Measurements from ENCODE around the gene OSBPL8. TPM values are rescaled to one million over a fixed set of nuclear protein-coding genes. Genes with fewer than 3 reads are reported as not detected.

The OSBPL8 gene
- total and polyA plus RNA-seq, 8 donors = 7.7 to 147 (median 29.4) TPM

DNA sequence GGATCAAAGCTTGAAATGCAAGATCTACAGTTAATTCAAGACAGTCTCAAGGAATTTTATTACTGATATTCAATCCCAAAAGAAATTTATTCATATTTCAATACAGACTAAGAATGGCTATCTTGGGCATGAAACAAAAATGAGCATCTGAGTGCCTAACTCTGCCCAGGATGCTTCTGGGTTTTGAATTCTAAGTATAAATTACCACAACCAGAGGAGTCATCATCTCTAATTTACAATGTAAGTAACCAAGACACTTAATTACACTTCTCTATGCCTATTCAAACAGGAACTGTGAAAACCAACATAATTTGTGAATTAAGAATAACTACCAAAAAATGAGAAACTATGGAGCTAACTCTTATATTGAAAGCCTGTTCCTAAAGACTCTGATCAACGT, 14.1 kb downstream of the OSBPL8 start:
- Histone ChIP-seq H3K36me3 (no peaks in the 10 kb centered on the region), H3K27me3 (no peaks in the 10 kb centered on the region), H3K9me3 (no peaks in the 10 kb centered on the region), H3K27ac (no peak overlapping the region), H3K4me1 (peaks cover 11 to 58% (median 31%) of the 10 kb centered on the region in 4 donors), H3K4me3 (no peak overlapping the region)
- no peak for DNase-seq
- intact Hi-C loops (cut with DNase I; ENCODE audit: low total_unique reads) = no loop called here
- TF ChIP-seq POLR2AphosphoS5 (IDR thresholded peaks at IDR 0.05) = no peak
- TF ChIP-seq POLR2A (IDR thresholded peaks at IDR 0.05) = no peak
- TF ChIP-seq EP300 (IDR thresholded peaks at IDR 0.05) = no peak
- TF ChIP-seq, protein P1, sequence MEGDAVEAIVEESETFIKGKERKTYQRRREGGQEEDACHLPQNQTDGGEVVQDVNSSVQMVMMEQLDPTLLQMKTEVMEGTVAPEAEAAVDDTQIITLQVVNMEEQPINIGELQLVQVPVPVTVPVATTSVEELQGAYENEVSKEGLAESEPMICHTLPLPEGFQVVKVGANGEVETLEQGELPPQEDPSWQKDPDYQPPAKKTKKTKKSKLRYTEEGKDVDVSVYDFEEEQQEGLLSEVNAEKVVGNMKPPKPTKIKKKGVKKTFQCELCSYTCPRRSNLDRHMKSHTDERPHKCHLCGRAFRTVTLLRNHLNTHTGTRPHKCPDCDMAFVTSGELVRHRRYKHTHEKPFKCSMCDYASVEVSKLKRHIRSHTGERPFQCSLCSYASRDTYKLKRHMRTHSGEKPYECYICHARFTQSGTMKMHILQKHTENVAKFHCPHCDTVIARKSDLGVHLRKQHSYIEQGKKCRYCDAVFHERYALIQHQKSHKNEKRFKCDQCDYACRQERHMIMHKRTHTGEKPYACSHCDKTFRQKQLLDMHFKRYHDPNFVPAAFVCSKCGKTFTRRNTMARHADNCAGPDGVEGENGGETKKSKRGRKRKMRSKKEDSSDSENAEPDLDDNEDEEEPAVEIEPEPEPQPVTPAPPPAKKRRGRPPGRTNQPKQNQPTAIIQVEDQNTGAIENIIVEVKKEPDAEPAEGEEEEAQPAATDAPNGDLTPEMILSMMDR (IDR thresholded peaks at IDR 0.05) = no peak
- 71 to 75% (median 73%) methylated on average over 1 of the region's 1 CpG for whole genome bisulfite sequencing, 5 donors

DNA sequence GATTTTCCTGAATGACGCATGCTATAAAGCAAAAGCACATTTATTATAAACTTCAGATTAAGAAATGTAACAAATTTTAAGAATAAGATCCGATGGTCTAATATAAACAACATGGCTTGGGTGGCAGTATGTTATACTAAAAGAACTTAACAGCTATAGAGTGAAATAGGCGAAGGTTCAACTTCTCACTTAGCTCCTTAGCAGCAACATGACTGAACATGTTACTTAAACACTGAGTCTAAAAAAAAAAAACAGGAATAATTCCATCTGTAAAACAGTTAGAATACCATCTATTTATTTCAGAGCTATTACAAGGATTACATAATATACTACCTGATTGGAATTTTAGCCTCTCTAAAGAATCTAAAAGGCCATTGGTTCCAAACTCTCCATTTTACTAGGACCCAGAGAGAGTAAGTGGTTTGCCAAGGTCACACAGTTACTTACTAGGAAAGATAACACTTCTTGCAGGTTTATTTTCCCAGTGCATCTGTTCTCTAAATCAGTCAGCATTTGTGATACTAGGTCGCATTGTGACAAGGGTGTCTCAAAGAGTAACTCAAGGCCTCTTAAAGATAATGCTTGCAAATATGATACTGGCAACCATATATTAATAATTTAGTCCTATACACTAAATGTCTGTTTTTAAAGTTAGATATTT, 14.8 kb downstream of the OSBPL8 start:
- peaks cover 11 to 66% (median 29%) of the 10 kb centered on the region in 4 donors for H3K4me1 ChIP-seq
- no peaks in the 10 kb centered on the region for H3K36me3 ChIP-seq
- no peak overlapping the region for H3K4me3 ChIP-seq
- DNase-seq = no peak
- intact Hi-C loops (cut with DNase I; ENCODE audit: low total_unique reads) = no loop called here
- TF ChIP-seq POLR2AphosphoS5 (IDR thresholded peaks at IDR 0.05) (no peak), POLR2A (IDR thresholded peaks at IDR 0.05) (no peak), EP300 (IDR thresholded peaks at IDR 0.05) (no peak)
- TF ChIP-seq, protein P1 (IDR thresholded peaks at IDR 0.05) = no peak
- no peak overlapping the region for H3K27ac ChIP-seq
- H3K9me3 ChIP-seq = no peaks in the 10 kb centered on the region
- H3K27me3 ChIP-seq = no peaks in the 10 kb centered on the region
- WGBS, 5 donors = 72 to 88% (median 86%) methylated on average over 4 of the region's 4 CpGs

DNA sequence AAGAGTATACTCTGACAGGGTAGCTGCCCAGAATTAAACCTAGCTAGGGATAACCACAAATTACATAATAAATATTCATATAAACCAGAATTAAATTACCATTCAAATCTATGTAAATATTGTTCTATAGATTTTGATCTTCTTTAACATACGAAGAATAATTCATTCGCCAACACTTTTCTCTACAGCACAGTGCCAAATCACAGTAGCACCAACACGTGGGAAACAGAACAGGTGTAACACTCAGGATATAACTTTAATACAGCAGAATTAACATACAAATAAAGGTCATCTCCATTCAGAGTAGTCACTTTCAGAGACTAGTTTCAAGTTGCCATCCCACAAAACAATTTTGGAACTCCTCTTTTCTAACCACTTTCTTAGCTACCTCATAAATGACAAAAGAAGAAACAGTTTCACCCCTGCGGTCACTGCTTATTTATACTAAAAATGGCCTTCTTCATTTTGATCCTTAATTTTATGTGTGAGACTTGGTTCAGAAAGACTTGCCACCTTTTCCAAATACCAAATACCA, 15.7 kb downstream of the OSBPL8 start:
- intact Hi-C loops (cut with DNase I; ENCODE audit: low total_unique reads) = no loop called here
- H3K9me3 ChIP-seq = no peaks in the 10 kb centered on the region
- WGBS, 5 donors = 52 to 83% (median 67%) methylated on average over 4 of the region's 4 CpGs
- H3K4me3 ChIP-seq = no peak overlapping the region
- TF ChIP-seq, protein P1 (IDR thresholded peaks at IDR 0.05) = no peak
- no peak for TF ChIP-seq EP300 (IDR thresholded peaks at IDR 0.05)
- no peak for DNase-seq
- H3K27me3 ChIP-seq = no peaks in the 10 kb centered on the region
- peaks cover 6 to 61% (median 24%) of the 10 kb centered on the region in 4 donors for H3K4me1 ChIP-seq
- no peak overlapping the region for H3K27ac ChIP-seq
- no peaks in the 10 kb centered on the region for H3K36me3 ChIP-seq

DNA sequence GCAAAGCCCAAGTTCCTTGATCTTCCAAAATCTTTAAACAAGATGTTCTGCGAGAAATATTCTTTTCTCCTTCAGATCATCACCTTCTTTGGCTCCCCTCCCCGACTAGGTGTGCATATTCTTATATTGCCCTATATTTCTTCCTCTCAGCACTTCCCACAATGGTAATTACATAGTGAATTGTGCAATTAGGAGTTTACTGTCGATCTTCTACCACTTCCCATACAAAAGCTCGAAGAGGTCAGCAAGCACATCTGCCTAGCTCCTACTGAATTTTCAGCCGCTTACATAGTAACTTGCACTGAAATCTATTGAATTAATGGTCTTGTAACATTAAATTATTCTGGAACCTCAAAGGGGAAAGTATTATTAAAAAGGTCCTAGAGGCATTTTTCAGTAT, 16.7 kb downstream of the OSBPL8 start:
- H3K36me3 ChIP-seq = no peaks in the 10 kb centered on the region
- no peak overlapping the region for H3K27ac ChIP-seq
- no peaks in the 10 kb centered on the region for H3K9me3 ChIP-seq
- H3K4me1 ChIP-seq = peaks cover 0 to 51% (median 18%) of the 10 kb centered on the region in 4 donors
- DNase-seq = no peak
- intact Hi-C loops (cut with DNase I; ENCODE audit: low total_unique reads) = no loop called here
- 80 to 90% (median 88%) methylated on average over 5 of the region's 5 CpGs for WGBS, 5 donors
- no peak overlapping the region for H3K4me3 ChIP-seq
- H3K27me3 ChIP-seq = no peaks in the 10 kb centered on the region
- TF ChIP-seq POLR2AphosphoS5 (IDR thresholded peaks at IDR 0.05) = no peak
- no peak for TF ChIP-seq EP300 (IDR thresholded peaks at IDR 0.05)
- no peak for TF ChIP-seq POLR2A (IDR thresholded peaks at IDR 0.05)
- TF ChIP-seq, protein P1 (IDR thresholded peaks at IDR 0.05) = no peak

Measured in stomach (tissue), 9 donors.